Measurements from ENCODE around the gene SASH1. TPM values are rescaled to one million over a fixed set of nuclear protein-coding genes. Genes with fewer than 3 reads are reported as not detected.

Gene SASH1
- total RNA-seq, 6 experiments from 2014 or later: 66.0 to 91.4 (median 88.4) TPM

DNA sequence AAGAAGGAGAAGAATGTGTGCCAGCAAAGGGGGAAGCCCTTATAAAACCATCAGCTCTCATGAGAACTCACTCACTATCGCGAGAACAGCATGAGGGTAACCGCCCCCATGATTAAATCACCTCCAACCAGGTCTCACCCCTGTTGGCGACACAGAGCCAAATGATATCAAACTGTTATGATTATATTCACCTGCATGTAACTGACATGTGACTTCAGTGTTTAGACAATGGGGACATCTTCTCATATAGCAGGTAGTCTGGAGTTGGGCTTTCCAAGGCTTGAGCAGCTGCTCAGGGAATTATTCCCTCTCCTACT, 115.2 kb downstream of the SASH1 start:
- peaks cover 63% of the 10 kb centered on the region for H3K4me1 Mint-ChIP-seq (ENCODE audit: low read depth)
- H3K36me3 Mint-ChIP-seq (ENCODE audit: low read depth): peaks cover 40% of the 10 kb centered on the region
- TF ChIP-seq, protein P1, sequence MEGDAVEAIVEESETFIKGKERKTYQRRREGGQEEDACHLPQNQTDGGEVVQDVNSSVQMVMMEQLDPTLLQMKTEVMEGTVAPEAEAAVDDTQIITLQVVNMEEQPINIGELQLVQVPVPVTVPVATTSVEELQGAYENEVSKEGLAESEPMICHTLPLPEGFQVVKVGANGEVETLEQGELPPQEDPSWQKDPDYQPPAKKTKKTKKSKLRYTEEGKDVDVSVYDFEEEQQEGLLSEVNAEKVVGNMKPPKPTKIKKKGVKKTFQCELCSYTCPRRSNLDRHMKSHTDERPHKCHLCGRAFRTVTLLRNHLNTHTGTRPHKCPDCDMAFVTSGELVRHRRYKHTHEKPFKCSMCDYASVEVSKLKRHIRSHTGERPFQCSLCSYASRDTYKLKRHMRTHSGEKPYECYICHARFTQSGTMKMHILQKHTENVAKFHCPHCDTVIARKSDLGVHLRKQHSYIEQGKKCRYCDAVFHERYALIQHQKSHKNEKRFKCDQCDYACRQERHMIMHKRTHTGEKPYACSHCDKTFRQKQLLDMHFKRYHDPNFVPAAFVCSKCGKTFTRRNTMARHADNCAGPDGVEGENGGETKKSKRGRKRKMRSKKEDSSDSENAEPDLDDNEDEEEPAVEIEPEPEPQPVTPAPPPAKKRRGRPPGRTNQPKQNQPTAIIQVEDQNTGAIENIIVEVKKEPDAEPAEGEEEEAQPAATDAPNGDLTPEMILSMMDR (IDR thresholded peaks at IDR 0.05): no peak
- peaks cover 13% of the 10 kb centered on the region for H3K9me3 Mint-ChIP-seq
- H3K4me3 Mint-ChIP-seq: no peak overlapping the region
- H3K27ac Mint-ChIP-seq: peak overlapping the region; percentile 80
- H3K27me3 Mint-ChIP-seq (ENCODE audit: insufficient read depth): peaks cover 11% of the 10 kb centered on the region
- DNase-seq: no peak

- H3K27me3 Mint-ChIP-seq (ENCODE audit: insufficient read depth): peaks cover 8% of the 10 kb centered on the region
- TF ChIP-seq, protein P1 (IDR thresholded peaks at IDR 0.05): no peak
- H3K27ac Mint-ChIP-seq: no peak overlapping the region
- no peak overlapping the region for H3K4me3 Mint-ChIP-seq
- H3K4me1 Mint-ChIP-seq (ENCODE audit: low read depth): peaks cover 70% of the 10 kb centered on the region
- DNase-seq: no peak
- H3K36me3 Mint-ChIP-seq (ENCODE audit: low read depth): peaks cover 42% of the 10 kb centered on the region
- H3K9me3 Mint-ChIP-seq: peaks cover 13% of the 10 kb centered on the region
These were observed 116.6 kb downstream of the SASH1 start for GRCh38 chr6:148459238-148459637.

- peaks cover 70% of the 10 kb centered on the region for H3K4me1 Mint-ChIP-seq (ENCODE audit: low read depth)
- H3K27ac Mint-ChIP-seq: peak overlapping the region; percentile 48; the same call in 1 of the 2 replicates
- DNase-seq: no peak
- peaks cover 30% of the 10 kb centered on the region for H3K36me3 Mint-ChIP-seq (ENCODE audit: low read depth)
- H3K9me3 Mint-ChIP-seq: peaks cover 13% of the 10 kb centered on the region
- TF ChIP-seq, protein P1 (IDR thresholded peaks at IDR 0.05): no peak
- no peak overlapping the region for H3K4me3 Mint-ChIP-seq
- H3K27me3 Mint-ChIP-seq (ENCODE audit: insufficient read depth): peaks cover 3% of the 10 kb centered on the region; the same call in 1 of the 2 replicates
These were observed 118.4 kb downstream of the SASH1 start for GRCh38 chr6:148460876-148461646.

DNA sequence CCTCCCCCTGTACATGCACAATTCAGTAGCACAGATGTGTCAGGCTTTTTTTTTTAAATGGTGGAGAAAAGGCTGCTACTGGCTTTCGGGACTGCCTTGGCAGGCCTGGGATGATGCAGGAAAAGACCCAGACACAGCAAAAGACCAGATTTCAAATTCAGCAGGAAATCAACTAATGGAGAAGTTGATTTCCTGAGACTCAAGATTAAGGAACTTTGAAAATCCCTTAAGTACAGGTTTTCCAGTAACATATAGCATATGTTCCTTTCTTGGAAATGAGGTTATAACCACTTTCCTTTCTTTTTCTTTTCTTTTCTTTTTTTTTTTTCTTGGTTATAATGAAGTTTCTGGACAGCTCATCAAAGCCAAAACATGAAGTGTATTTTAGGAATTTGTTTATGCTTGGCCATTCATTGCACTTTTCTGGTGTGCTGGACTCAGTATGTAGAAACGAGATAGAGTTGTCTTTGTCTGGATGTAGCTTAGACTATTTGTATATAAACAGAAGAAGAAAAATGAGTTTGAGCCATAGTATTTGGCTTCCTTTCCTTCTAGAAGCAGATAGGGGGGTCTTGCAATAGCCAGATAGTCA, 119.4 kb downstream of the SASH1 start:
- DNase-seq: no peak

DNA sequence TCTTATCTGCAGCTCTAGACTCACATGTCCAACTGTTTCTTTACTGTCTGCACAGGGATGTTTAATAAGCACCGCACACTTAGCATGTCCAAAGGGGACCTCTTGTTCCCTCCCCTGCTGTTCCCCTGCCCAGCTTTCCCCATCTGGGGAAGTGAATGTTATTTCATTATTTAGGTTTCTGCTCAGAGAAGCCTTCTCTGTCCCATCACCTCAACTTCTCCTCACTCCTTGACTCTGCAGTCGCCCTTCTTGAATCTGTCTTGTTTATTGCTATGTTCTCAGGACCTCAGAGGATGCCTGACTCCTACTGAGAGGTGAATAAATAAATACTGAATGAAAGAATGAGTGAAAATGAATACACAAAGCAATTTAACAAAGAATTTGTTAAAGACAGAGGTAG, 121.0 kb downstream of the SASH1 start:
- Mint-ChIP-seq H3K36me3 (ENCODE audit: low read depth) (peaks cover 21% of the 10 kb centered on the region), H3K27me3 (ENCODE audit: insufficient read depth) (no peaks in the 10 kb centered on the region; the same call in none of the 2 replicates), H3K9me3 (no peaks in the 10 kb centered on the region), H3K27ac (peak overlapping the region; percentile 50), H3K4me1 (ENCODE audit: low read depth) (peaks cover 71% of the 10 kb centered on the region), H3K4me3 (no peak overlapping the region)
- DNase-seq: no peak
- TF ChIP-seq, protein P1 (IDR thresholded peaks at IDR 0.05): no peak

More for the DNA sequence above, 119.4 kb downstream of the SASH1 start:
- H3K4me1 Mint-ChIP-seq (ENCODE audit: low read depth): peaks cover 80% of the 10 kb centered on the region
- TF ChIP-seq, protein P1 (IDR thresholded peaks at IDR 0.05): no peak
- peak overlapping the region; percentile 48 for H3K27ac Mint-ChIP-seq
- H3K9me3 Mint-ChIP-seq: peaks cover 13% of the 10 kb centered on the region
- peaks cover 3% of the 10 kb centered on the region; the same call in 1 of the 2 replicates for H3K27me3 Mint-ChIP-seq (ENCODE audit: insufficient read depth)
- H3K4me3 Mint-ChIP-seq: peak overlapping the region; percentile 36; the same call in 1 of the 2 replicates
- peaks cover 37% of the 10 kb centered on the region for H3K36me3 Mint-ChIP-seq (ENCODE audit: low read depth)
